HL-60/S4 (cell line): ENCODE measurements around the gene GBF1.

Source experiments
- in situ Hi-C: fragments of 300-500 bp; cut with MboI; formaldehyde crosslinking; loops from 2 replicates; pipeline ENCODE4 v1.14.3; 2022; ENCODE audit warnings: low sequenced_read_pairs

Gene GBF1

GRCh38 chr10:102384606-102385429 is 139.5 kb downstream of the GBF1 start:
- in situ Hi-C loops: loop anchor here (25.0 kb wide), 1 partner anchor 202 kb away; no protein-coding TSS in a partner anchor

DNA sequence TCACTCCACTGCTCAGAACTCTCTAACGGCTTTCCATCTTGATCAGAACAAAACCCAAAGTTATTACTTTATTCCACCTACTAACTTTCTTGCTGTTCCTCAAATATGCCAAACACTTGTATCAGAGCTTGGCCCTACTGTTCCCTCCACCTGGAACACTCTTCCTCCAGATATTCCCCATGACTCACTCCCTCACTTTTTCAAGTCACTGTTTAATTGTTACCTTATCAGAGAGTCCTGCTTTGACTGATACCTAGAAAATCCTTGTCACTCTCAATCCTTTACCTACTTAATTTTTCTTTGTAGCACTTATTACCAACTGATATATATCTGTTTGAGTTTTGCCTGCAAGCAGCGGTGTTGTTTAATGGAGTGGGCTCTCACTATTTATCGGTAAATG is 144.6 kb downstream of the GBF1 start:
- in situ Hi-C loops: loop anchor here (5.0 to 25.0 kb wide), 2 partner anchors 87 to 197 kb away; no protein-coding TSS in a partner anchor

DNA sequence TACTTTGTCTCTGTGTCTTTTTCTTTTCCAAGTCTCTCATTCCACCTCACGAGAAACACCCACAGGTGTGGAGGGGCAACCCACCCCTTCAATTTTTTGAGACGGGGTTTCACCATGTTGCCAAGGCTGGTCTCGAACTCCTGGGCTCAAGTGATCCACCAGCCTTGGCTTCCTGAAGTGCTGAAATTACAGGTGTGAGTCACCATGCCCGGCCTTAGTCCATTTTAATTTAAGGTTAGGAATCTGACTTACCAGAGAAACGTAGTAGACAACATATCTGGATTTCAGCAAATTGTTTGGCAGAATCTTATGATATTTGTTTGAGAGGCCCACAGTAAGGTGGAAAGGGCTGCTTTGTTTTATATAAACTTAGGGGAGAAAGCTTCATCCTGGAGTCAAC is 147.0 kb downstream of the GBF1 start:
- in situ Hi-C loops: loop anchor here (5.0 to 25.0 kb wide), 2 partner anchors 85 to 195 kb away; no protein-coding TSS in a partner anchor

DNA sequence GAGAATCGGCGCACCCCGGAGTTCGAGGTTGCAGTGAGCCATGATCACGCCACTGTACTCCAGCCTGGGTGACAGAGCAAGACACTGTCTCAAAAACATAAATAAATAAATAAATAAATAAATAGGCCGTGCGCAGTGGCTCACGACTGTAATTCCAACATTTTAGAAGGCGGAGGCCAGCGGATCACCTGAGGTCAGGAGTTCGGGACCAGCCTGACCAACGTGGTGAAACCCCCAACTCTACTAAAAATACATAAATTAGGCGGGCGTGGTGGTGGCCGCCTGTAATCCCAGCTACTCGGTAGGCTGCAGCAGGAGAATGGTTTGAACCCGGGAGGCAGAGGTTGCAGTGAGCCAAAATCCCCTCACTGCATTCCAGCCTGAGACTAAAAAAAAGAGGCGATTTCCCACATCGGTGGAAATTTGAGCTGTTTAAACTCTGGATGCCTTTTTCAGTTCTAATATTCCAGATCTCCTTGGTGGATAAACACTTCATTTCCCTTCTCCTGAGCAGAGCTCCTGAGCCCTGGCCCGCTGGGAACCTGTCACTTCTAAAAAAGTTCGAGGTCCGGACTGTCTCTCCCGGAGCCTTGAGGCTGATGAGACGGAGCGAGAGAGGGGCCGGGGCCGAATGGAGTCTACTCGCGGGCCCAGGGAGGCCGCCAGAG is 148.2 kb downstream of the GBF1 start:
- in situ Hi-C loops: loop anchor here (5.0 to 25.0 kb wide), 2 partner anchors 84 to 194 kb away; no protein-coding TSS in a partner anchor

DNA sequence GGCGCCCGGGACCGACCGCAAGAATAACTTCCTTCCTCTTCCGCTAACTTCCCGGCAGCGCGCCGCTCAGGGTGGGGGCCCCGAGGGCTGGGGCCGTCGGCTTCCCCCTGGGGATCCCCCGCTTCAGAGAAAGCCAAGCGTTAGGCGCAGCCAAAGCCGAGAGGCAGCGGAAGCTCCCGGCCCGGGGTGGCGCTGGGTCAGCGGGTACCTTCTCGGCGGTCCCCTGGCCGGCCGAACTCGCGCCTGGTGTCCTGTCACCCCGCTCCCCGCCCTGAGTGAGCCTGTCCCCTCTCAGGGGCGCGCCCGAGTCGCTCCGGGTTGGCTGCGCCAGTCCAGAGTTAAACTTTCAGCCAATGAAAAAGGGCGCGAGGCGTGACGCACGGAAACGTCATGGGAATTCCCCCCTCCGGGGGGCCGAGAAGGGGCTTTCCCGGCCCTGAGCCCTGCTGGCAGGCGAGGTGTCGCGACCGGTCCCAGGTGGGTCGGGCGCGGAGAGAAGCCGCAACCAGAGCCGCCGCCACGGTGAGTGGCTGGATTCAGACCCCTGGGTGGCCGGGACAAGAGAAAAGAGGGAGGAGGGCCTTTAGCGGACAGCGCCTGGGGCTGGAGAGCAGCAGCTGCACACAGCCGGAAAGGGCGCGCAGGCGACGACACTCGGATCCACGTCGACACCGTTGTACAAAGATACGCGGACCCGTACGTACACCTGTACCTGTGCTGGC is 148.9 kb downstream of the GBF1 start:
- in situ Hi-C loops: loop anchor here (5.0 to 25.0 kb wide), 2 partner anchors 83 to 193 kb away; no protein-coding TSS in a partner anchor

DNA sequence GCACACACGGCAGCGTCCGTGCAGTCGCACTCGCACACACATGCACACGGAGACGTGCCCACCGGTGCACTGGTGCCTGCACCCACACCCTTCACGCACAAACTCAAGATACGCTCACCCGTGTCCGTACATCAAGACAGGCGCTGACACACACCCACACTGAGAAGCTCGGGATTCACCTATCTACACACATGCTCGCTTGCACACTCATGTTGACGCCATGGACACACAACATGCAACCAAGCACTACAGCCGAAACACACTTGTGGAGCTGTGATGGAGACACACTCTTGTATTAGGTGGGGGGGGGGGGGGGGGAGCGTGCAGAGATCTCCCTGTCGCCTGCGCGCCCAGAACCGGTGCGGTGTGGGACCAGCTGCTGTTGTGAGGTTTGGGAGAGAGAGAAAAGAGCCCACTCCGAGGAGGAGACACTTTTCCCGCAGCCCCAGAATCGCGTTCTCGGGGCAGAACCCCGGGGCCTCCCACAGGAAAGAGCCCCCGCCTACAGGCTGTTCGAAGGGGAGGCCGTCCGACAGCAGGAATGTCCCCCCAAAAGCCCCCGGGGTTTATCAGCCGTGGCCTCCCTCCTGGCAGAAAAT is 149.6 kb downstream of the GBF1 start:
- in situ Hi-C loops: loop anchor here (5.0 to 25.0 kb wide), 2 partner anchors 82 to 192 kb away; no protein-coding TSS in a partner anchor

- in situ Hi-C loops: loop anchor here (25.0 kb wide), 1 partner anchor 192 kb away; no protein-coding TSS in a partner anchor
These were observed 150.3 kb downstream of the GBF1 start, which contains the start of gene NFKB2 for GRCh38 chr10:102395400-102396316. Gene NFKB2 (plus strand): TSS chr10:102395705. CDS start chr10:102395960, 255 bp downstream.

DNA sequence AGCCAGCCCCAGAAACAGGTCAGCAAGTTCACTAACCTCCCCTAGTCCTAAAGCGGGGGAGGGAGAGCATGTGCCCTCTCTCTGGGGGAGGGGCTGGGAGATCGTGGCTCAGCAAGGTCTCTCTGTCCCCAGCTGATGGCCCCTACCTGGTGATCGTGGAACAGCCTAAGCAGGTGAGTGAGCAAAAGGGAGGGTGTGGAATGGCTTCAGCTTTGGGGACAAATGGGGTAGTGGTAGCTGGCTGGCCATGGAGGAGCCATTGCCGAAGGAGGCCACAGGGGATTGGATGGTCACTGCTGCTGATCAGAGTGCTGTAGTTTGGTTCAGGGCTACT is 151.0 kb downstream of the GBF1 start:
- in situ Hi-C loops: loop anchor here (25.0 kb wide), 1 partner anchor 191 kb away; no protein-coding TSS in a partner anchor

DNA sequence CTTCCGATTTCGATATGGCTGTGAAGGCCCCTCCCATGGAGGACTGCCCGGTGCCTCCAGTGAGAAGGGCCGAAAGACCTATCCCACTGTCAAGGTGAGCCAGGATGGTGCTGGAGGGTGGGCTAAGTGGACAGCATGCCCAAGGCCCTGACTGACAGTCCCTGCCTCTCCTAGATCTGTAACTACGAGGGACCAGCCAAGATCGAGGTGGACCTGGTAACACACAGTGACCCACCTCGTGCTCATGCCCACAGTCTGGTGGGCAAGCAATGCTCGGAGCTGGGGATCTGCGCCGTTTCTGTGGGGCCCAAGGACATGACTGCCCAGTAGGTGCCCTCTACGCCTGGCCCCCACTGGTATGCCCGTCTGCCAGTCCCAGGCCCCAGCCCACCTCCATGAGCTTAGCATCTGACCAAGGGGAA is 151.4 kb downstream of the GBF1 start:
- in situ Hi-C loops: loop anchor here (25.0 kb wide), 1 partner anchor 191 kb away; no protein-coding TSS in a partner anchor

DNA sequence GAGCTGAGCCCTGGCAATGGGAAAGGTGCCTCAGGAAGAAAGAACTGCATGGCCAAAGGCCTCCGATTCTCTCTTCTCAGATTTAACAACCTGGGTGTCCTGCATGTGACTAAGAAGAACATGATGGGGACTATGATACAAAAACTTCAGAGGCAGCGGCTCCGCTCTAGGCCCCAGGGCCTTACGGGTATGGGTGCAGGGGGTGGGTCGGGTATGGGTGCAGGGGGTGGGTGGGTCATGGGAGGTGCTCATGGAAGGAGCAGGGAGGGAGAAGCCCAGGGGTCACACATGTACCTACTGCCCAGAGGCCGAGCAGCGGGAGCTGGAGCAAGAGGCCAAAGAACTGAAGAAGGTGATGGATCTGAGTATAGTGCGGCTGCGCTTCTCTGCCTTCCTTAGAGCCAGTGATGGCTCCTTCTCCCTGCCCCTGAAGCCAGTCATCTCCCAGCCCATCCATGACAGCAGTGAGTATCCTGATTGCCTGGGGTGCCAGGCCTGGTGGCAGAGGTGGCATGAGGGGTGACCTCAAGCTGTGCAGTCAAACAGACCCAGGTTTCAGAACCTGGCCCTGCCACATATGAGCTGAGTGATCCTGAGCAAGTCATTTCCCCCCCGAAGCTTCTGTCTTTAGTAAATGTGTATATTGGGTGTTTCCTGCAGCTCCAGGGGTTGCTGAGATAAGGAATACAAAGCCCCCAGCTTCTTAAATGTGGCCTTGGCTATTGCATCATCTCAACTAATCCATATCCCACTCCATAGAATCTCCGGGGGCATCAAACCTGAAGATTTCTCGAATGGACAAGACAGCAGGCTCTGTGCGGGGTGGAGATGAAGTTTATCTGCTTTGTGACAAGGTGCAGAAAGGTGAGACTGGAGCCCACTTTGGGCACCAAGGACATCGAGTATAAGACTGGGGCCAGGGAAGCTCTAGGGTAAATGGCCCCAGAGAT is 152.2 kb downstream of the GBF1 start:
- in situ Hi-C loops: loop anchor here (25.0 kb wide), 1 partner anchor 190 kb away; no protein-coding TSS in a partner anchor

GRCh38 chr10:102398172-102399020 is 153.1 kb downstream of the GBF1 start:
- in situ Hi-C loops: loop anchor here (25.0 kb wide), 1 partner anchor 189 kb away; no protein-coding TSS in a partner anchor

DNA sequence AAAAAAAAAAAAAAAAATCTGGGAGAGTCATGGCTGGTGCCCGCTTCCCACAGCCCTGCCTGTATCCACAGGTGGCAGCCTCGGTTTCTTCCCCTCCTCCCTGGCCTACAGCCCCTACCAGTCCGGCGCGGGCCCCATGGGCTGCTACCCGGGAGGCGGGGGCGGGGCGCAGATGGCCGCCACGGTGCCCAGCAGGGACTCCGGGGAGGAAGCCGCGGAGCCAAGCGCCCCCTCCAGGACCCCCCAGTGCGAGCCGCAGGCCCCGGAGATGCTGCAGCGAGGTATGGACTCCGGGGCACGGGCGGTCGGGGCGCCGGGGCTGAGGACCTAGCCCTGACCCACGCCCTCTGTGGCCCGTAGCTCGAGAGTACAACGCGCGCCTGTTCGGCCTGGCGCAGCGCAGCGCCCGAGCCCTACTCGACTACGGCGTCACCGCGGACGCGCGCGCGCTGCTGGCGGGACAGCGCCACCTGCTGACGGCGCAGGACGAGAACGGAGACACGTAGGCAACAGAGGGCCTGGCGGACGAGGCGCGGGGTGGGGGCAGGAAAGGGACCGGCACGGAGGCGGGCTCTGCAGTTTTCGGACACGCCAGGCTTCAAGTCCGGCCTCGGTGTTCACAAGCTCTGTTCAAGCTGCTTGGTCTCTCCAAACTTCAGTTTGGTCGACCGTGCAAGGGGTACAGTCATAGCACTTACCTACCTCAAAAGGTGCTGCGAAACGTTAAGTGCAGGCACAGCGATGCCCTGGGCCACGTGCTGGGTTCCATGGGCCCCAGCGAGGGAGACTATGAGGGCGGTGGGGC is 154.1 kb downstream of the GBF1 start:
- in situ Hi-C loops: loop anchor here (25.0 kb wide), 1 partner anchor 188 kb away; no protein-coding TSS in a partner anchor

DNA sequence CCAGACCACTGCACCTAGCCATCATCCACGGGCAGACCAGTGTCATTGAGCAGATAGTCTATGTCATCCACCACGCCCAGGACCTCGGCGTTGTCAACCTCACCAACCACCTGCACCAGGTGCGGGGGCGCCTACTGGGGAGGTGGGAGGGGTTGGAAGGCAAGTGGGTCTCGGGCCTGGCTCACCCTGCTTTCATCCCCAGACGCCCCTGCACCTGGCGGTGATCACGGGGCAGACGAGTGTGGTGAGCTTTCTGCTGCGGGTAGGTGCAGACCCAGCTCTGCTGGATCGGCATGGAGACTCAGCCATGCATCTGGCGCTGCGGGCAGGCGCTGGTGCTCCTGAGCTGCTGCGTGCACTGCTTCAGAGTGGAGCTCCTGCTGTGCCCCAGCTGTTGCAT is 154.7 kb downstream of the GBF1 start:
- in situ Hi-C loops: no loop called here

GRCh38 chr10:102400598-102401341 is 155.4 kb downstream of the GBF1 start:
- in situ Hi-C loops: no loop called here

DNA sequence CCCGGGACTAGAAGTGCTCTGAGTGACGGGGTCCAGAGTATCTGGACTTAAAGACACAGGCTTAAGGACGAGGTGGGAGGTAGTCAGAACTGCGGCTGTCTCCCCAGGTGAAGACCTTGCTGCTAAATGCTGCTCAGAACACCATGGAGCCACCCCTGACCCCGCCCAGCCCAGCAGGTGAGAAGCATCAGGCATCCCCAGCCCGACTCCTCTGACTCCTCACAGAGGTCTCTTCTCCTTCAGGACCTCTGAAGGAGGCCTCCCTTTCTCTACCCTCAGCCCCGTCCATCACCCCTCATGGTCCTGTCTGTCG is 156.0 kb downstream of the GBF1 start:
- in situ Hi-C loops: no loop called here
